GM15510 (cell line): ENCODE data around the gene NPAS2.

ENCODE experiments used
- POLR2A ChIP-seq: IDR thresholded peaks from 3 replicates; pipeline ENCODE4 v1.6.1; 2011; ENCODE audit warnings: borderline replicate concordance; ENCODE audit not compliant: insufficient read length; ENCODE audit errors: extremely low read depth

Gene NPAS2, protein sequence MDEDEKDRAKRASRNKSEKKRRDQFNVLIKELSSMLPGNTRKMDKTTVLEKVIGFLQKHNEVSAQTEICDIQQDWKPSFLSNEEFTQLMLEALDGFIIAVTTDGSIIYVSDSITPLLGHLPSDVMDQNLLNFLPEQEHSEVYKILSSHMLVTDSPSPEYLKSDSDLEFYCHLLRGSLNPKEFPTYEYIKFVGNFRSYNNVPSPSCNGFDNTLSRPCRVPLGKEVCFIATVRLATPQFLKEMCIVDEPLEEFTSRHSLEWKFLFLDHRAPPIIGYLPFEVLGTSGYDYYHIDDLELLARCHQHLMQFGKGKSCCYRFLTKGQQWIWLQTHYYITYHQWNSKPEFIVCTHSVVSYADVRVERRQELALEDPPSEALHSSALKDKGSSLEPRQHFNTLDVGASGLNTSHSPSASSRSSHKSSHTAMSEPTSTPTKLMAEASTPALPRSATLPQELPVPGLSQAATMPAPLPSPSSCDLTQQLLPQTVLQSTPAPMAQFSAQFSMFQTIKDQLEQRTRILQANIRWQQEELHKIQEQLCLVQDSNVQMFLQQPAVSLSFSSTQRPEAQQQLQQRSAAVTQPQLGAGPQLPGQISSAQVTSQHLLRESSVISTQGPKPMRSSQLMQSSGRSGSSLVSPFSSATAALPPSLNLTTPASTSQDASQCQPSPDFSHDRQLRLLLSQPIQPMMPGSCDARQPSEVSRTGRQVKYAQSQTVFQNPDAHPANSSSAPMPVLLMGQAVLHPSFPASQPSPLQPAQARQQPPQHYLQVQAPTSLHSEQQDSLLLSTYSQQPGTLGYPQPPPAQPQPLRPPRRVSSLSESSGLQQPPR

DNA sequence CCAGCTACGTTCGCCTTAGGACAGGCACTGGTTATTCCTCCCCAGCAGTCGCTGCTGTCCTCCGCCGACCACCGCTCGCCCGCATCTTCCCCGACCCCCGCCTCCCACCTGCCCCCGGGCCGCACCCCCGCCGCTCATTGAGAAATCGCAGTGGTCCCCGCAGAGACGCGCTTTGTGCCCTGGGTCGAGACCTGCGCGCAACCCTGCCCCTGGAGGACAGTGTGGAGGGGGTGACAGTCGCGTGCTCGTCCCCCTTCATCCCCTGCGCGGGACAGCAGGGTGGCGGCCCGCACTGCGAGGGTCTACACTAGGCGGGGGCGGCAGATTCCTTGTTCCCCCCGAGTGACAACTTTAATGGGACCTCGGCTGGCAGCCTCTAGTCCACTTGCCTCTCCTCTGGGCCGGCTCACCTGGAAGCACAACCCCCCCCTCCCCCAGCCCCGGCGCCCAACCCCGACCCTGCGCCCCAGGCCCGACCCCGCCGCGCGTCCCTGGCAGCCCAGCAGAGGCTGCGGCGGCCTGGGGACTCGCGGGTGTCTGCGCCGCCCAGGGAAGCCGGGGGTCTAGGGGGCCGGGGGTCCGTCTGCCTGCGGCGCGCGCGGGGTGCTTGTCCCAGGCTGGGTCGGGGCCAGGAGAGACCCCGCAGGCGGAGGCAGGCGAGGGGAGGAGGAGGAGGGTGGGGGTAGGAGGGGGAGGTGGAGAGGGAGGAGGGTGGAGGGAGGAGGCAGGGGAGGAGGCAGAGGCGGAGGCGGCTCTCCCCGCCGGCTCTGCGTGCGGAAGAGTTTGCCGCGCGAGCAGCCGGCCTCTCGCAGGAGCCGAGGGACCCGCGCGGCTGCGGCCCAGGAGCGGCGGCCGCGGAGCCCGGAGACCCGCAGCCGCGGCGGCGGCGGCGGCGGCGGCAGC is at the start of gene NPAS2:
NPAS2 (plus strand) TSS at position 770 of the 903 bp plus-strand sequence. CDS start 84,616 bp downstream, outside the sequence.
- no peak for TF ChIP-seq POLR2A

DNA sequence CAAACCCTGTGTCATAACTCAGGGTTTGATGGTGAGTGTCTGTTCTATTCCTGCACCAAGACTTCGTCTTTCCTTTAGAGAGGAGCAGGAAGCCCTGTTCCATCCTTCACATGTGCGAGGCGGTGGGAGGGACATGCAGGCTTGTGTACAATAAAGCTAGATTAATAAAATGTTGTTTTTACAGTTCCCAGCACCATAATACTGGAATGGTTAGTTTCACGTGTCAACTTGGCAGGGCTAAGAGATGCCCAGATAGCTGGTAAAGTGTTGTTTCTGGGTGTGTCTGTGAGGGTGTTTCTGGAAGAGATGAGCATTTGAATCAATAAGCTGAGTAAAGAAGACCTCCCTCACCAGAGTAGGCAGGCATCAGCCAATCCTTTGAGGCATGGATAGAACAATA is 48.8 kb upstream of the NPAS2 start:
- TF ChIP-seq POLR2A: no peak

DNA sequence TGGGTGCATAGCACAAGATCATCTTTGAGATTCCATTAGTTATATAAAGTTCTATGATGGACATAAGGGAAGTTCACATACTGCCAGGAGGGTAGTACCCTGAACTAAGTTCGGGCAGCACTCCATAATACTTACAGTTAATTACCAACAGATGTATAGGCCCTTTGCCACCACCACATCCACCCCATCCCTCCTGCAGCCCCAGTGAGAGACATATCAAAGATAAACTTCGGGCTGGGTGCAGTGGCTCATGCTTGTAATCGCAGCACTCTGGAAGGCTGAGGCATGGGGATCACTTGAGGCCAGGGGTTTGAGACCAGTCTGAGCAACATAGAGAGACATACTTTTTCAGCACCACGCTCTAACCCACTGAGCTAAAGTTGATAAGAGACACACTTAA is 46.4 kb upstream of the NPAS2 start:
- no peak for TF ChIP-seq POLR2A

DNA sequence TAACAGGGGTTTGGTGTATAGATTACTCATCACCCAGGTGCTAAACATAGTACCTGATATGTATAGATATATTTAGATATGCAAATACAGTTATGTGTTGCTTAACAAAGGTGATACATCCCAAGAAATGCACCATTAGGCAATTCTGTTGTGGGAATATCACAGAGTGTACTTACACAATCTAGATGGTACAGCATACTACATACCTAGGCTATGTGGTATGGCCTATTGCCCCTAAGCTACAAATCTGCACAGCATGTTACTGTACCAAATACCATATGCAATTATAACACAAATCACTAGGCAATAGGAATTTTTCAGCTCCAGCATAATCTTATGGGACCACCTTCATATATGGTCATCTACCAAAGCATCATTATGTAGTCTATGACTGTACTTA is 43.5 kb upstream of the NPAS2 start:
- no peak for TF ChIP-seq POLR2A

DNA sequence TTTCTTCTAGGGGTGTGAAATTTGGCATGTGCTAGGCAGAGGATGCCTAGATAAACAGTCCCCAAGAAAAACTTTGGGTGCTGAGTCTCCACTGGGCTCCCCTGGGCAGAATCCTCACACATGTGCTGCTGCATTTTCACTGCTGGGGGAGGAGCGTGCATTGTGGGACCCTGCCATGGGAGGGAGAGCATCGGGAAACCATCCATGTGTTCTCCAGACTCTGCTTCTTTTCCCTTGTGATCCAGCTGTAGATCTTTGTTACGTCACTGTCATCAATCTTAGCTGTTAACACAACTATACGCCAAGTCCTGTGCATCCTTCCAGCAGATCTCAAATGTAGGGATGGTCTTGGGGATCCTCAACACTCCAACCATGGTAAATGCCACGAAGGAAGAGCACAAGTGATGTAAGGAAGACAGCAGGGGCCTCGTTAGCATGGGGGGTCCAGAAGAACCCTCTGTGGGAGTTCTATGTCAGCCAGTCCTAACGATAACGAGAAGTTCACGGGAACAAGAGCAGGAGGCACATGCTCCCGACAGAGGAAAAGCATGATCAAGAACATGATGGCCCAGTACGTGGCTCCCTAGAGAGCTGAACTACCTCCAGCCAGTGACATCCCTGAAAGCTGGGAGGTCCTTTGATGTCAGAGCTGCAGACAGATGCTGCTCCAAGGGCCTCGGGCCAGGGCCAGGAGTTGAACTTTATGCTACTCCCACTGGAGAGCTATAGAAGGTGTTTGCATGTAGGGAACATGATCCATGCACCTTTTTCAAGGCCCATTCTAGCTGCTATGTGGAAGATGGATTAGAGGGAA is 41.1 kb upstream of the NPAS2 start:
- no peak for TF ChIP-seq POLR2A

DNA sequence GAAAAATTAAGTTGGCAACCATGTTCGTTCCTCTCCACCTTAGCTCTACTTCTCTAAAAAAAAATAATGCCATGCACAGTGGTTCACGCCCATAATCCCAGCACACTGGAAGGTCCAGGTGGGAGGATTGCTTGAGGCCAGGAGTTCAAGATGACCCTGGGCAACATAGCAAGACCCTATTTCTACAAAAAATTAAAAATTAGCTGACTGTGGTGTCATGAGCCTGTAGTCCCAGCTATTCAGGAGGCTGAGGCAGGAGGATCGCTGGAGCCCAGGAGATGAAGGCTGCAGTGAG is 40.1 kb upstream of the NPAS2 start:
- no peak for TF ChIP-seq POLR2A

DNA sequence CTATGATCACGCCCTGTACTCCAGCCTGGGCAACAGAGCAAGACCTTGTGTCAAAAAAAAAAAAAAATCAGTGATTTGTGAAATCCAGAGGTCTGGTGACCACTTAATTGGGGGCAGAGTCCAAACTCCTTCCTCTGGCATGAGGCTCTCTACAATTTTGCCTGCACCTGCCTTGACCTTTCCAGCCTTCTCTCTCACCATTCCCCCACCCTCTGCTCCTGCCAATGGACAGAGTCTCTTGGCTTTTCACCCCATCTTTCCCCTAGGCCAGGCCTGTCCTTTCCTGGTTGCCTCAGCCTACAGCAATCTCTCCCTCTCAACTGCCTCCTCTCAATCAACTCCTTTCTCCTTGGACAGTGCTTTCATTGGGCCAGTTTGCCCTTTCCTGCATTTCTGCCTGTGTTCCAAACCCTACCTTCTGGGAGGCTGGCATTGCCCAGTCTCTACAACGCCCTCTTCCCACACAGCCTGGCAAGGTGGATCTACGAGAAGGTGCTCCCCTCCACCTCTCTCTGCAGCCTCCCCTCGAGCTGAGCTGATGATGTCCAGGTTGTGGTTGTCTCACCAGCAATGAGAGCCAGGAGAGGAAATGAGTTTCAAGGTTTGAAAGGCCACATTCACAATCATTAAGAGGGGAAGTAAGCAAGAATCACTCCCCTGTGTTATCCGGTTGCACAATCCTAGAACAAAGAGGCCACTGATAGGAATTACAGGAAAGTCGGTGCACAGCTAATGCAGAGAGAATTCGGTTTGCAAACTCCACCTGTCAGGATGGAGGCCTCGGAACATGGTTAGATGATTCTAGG is 39.5 kb upstream of the NPAS2 start:
- no peak for TF ChIP-seq POLR2A

DNA sequence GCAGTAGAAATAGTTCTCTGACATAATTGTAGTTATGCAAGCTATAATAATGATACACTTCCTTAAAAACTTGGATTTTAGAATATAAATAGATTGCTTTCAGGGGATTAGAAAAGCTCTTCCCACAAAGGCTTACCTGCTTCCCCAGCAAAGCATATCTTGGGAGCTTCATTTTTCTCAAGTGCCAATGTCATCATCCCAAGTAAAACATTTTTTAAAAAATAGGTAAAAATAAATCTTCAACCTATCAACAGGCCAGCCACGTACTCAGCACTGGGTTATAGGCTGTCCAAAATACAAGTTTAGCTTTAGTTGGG is 39.0 kb upstream of the NPAS2 start:
- TF ChIP-seq POLR2A: no peak

DNA sequence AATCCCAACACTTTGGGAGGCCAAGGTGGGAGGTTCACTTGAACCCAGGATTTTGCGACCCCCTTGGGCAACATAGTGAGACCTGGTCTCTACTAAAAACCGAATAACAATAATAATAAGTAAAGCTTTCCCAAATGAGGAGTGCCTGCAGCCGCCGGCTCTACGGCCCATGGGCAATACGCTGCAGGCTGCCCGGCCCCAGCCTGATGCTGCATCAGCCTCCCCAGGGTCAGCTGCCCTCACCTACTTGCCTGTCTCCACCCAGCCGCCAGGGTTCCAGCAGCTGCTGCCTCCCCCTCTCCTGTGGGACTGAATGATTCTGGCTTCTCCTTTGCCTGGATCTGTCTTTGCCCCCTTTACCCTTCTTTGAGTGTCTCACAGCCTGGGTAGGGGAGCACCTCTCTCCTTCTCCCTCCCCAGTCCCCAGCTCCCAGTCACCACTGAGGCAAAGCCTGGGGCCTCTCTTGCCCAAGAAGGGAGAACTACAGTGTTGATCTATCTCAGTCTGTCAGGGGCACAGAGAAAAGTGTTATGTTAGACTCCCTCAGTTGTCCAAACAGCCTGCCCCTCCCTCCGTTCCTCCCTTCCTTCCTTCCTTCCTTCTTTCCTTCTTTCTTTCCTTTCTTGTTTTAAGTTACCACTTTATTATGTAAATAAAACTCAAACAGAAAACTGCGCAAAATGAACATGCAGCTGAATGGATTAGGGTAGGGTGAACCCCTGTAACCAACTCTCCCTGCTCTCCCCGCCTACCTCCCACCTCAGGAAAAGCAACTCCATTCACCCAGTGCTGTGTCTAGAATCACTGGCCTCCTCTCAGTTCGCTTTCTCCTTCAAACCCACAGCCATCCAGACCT is 38.2 kb upstream of the NPAS2 start:
- TF ChIP-seq POLR2A: no peak

DNA sequence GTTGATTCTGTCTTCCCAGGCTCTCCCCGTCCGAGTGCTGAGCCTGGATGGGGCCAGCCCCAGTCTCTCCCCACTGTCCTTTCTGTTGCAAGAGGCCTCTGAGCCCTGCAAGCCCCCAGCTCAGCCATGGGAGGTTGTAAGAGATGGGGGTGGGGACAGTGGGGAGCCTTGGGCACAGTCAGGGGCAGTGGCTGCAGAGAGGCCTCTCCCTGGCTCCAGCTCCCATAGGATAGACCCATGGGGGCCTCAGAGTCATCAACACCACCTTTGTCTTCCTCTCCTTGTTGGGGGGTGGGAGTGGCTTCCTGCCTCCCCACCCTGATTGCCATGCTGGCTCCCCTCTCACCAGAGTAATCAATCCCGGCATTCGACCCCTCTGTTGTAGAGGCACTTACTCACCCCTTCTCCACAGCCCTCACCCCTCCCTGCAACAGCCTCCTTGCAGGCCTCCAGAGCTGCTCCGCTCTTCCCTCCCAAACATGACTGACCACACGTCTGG is 37.5 kb upstream of the NPAS2 start:
- TF ChIP-seq POLR2A: no peak

DNA sequence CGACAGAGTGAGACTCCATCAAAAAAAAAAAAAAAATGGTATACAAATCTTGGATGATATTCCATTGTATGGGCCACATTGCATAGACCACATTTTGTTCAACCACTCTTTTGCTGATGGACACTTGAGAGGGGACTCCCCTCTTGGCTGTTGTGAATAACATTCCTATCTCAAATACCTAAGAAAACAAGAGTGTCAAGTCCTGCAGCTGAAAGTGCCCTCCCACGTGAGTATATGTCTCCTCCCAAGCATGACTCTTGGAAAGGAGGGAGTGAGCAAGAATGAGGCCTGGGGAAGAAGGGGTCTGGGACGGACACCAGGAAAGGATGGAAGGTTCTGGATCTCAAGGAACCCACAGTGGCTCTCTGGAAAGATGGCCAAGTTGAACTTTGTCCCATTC is 36.0 kb upstream of the NPAS2 start:
- no peak for TF ChIP-seq POLR2A

DNA sequence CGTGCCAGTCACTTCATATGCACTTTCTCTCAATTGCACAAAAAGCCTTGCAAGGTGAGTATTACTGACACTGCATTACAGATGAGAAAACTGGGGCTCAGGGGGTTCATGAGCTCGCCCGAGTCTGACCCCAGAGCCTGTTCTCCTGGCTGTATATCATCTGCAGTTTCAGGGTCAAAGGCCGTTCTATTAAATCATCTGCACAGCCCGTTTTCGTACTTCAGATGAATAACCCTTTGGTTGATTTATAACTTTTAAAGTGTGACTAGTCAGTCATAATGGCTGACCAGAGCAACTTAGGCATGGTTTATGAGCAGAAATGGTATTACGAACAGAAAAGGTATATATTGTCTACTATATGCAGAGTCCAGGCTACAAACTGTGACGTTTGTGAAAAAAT is 35.3 kb upstream of the NPAS2 start:
- TF ChIP-seq POLR2A: no peak
